ENCODE data around the gene CD63. TPM values are rescaled to one million over a fixed set of nuclear protein-coding genes. Genes with fewer than 3 reads are reported as not detected.

CD63 gene
- total and polyA plus RNA-seq, 9 of the 15 experiments (the other 6 are each of a cell fraction or from before 2014, with no cell fraction given): 313 to 735 (median 433) TPM

DNA sequence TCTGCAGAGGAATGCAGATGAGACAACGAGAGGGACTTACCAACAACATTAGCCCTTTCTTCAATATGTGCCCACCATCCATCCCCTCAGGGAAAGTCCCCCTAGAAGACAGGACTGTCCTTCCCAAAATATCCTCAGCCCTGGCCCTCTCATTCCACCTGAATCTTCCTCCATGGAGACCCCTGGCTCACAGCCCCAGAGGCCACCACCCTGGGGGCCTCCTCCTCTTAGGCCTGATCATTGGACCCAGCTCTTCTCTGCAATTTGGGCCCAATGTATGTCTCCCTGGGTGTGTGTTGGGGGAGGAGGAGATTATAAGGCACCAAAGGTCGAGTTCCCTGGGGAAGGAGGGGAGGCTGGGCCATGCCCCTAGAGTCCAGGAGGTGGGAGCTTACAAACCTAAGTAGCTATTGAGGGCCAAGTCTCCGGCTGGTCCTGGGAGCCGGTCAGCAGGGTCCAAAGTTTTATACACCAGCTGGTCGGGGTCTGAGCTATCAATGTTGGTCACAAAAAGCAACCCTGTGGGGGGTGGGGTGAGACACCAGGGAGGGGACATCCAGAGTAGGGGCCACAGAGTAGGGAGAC is 29.2 kb downstream of the CD63 start:
- Histone ChIP-seq H2AFZ (ENCODE audit: low read depth, low read length) (no peak overlapping the region), H3K9me1 (ENCODE audit: control insufficient read depth, insufficient read depth, low read length) (peaks cover 5% of the 10 kb centered on the region), H3K4me1 (replicated peaks in 1 of 2; ENCODE audit: control insufficient read depth in 2 of 2, insufficient read depth in 2 of 2, low read length in 2 of 2) (peaks cover 0 to 22% of the 10 kb centered on the region in 2 experiments; a peak in 3 of 5 replicates), H4K20me1 (replicated peaks; ENCODE audit: control insufficient read depth, insufficient read depth, low read length) (no peaks in the 10 kb centered on the region), H3K36me3 (ENCODE audit: control insufficient read depth, insufficient read depth, low read length) (no peaks in the 10 kb centered on the region), H3K9ac (ENCODE audit: insufficient read depth in 1 of 2, low read depth in 2 of 2, low read length in 2 of 2) (no peak overlapping the region), H3K9me3 (replicated peaks; ENCODE audit: control insufficient read depth, insufficient read depth, low read depth, low read length) (no peaks in the 10 kb centered on the region), H3K4me3 (no peak overlapping the region), H3K79me2 (ENCODE audit: control insufficient read depth, insufficient read depth, low read length) (no peaks in the 10 kb centered on the region), H3K4me2 (ENCODE audit: insufficient read depth, low read length) (no peak overlapping the region), H3K27me3 (ENCODE audit: control insufficient read depth in 2 of 2, insufficient read depth in 2 of 2, low read length in 2 of 2) (peaks cover 20 to 64% of the 10 kb centered on the region in 2 experiments; a peak in 4 of 5 replicates), H3K27ac (ENCODE audit: extremely low read depth, low read depth, low read length) (no peak overlapping the region)
- intact Hi-C loops (cut with micrococcal nuclease): no loop called here
- FAIRE-seq (no peak), DNase-seq (ENCODE audit: extremely low read depth in 1 of 4, low spot score in 3 of 4) (no peak), ATAC-seq (no peak)
- TF ChIP-seq CBX8 (IDR thresholded peaks at IDR 0.05; ENCODE audit: borderline replicate concordance, extremely low read depth, low read depth, low read length, poor library complexity, severe bottlenecking): no peak
- TF ChIP-seq FOXA1 (IDR thresholded peaks at IDR 0.05; ENCODE audit: borderline replicate concordance): no peak
- no peak for TF ChIP-seq TRIM28 (IDR thresholded peaks at IDR 0.05)
- TF ChIP-seq TAF7 (tag; IDR thresholded peaks at IDR 0.05): no peak
- TF ChIP-seq CBFA2T2 (conservative IDR thresholded peaks at IDR 0.05): no peak
- no peak for TF ChIP-seq TBL1XR1 (IDR thresholded peaks at IDR 0.05; ENCODE audit: low read length in 2 of 2)
- no peak for TF ChIP-seq TBP (optimal IDR thresholded peaks at IDR 0.05; ENCODE audit: low read depth, low read length)
- TF ChIP-seq ZNF551 (CRISPR knock-in tag; IDR thresholded peaks at IDR 0.05): no peak
- TF ChIP-seq POLR3G (IDR thresholded peaks at IDR 0.05; ENCODE audit: extremely low read depth, insufficient read length, insufficient replicate concordance): no peak
- no peak for TF ChIP-seq HEY1 (CRISPR knock-in tag; IDR thresholded peaks at IDR 0.05; ENCODE audit: borderline replicate concordance)
- no peak for TF ChIP-seq STAT5A (IDR thresholded peaks at IDR 0.05; ENCODE audit: borderline replicate concordance, low read length)
- TF ChIP-seq FOS (IDR thresholded peaks at IDR 0.05; ENCODE audit: extremely low read depth, insufficient read length): no peak
- TF ChIP-seq TCF7 (IDR thresholded peaks at IDR 0.05; ENCODE audit: borderline replicate concordance): no peak
- no peak for TF ChIP-seq SMARCA4 (IDR thresholded peaks at IDR 0.05)
- TF ChIP-seq, protein P1, sequence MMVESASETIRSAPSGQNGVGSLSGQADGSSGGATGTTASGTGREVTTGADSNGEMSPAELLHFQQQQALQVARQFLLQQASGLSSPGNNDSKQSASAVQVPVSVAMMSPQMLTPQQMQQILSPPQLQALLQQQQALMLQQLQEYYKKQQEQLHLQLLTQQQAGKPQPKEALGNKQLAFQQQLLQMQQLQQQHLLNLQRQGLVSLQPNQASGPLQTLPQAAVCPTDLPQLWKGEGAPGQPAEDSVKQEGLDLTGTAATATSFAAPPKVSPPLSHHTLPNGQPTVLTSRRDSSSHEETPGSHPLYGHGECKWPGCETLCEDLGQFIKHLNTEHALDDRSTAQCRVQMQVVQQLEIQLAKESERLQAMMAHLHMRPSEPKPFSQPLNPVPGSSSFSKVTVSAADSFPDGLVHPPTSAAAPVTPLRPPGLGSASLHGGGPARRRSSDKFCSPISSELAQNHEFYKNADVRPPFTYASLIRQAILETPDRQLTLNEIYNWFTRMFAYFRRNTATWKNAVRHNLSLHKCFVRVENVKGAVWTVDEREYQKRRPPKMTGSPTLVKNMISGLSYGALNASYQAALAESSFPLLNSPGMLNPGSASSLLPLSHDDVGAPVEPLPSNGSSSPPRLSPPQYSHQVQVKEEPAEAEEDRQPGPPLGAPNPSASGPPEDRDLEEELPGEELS (CRISPR knock-in tag; IDR thresholded peaks at IDR 0.05; ENCODE audit: borderline replicate concordance): no peak
- TF ChIP-seq ZNF239 (CRISPR knock-in tag; IDR thresholded peaks at IDR 0.05): no peak
- TF ChIP-seq MBD2 (IDR thresholded peaks at IDR 0.05; ENCODE audit: borderline replicate concordance, low read depth): no peak
- WGBS (ENCODE audit: insufficient coverage, low coverage, missing lambda C conversion rate): 9% methylated on average over 5 of the region's 5 CpGs
- in situ Hi-C loops (cut with MboI): no loop called here
- ChIA-PET POLR2A (interaction anchor here (0.6 to 1.5 kb wide), 2 partner anchors 10 to 461 kb away, joined by 3 to 6 read pairs; no protein-coding TSS in a partner anchor), CTCF (ENCODE audit: low intra/inter-chr PET ratio) (no interaction called here)
- no TSS peak for BruUV-seq (replicated peaks)

All from K562 (cell line).